SIG-M5 treated with dmso at 0.1 percent for 504 hours (cell line): ENCODE results near the gene NMNAT2.
"Not testable (repeated sequence)": the region's sequence is repeated elsewhere in the genome, so short reads cannot be mapped to it uniquely, and the experiment has no call there.

ENCODE experiments used
- DNase-seq: peaks from one replicate; lab custom pipeline; 2025; ENCODE audit not compliant: unreplicated experiment; lab: John Stamatoyannopoulos, UW

NMNAT2 gene

DNA sequence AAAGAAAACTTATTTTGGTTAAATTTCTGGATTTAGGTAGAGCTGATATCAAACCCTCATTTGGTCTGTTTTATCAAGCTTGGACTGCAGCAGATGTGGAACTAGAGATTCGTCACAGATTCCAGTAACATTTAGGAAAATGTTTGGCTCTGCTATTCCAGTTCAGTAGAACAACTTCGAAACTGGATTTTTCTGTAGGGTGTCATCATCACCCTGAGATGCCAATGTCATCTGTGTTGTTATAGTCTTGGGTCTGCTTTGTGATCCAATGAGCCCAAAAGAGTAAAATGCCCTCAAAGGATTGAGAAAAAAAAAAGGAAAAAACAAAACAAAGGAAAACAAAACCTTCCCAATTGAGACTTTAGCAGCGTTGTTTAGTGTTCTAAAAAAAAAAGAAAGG, 176.7 kb downstream of the NMNAT2 start:
- no peak for DNase-seq

DNA sequence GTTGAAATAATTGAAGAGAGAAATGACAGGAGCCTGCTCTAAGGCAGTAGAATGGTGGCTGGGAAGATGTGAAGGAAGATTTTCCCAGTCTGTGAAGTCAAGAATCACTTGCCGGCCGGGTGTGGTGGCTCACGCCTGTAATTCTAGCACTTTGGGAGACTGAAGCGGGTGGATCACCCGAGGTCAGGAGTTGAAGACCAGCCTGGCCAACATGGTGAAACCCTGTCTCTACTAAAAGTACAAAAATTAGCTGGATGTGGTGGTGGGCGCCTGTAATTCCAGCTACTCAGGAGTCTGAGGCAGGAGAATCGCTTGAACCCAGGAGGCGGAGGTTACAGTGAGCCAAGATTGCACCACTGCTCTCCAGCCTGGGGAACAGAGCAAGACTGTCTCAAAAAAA, 177.3 kb downstream of the NMNAT2 start:
- not testable (repeated sequence) for DNase-seq

DNA sequence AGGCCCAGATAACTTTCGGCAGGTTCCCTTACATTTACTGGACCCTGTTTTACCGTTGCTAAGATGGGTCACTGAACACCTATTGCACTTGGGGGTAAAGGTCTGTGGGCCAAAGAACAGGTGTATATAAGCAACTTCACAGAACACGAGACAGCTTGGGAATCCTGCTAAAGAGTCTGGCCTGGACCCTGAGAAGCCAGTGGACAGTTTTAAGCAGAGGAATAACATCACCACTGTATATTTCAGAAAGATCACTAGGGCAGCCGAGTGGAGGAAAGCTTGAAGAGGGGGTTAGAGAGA, 177.7 kb downstream of the NMNAT2 start:
- no peak for DNase-seq

DNA sequence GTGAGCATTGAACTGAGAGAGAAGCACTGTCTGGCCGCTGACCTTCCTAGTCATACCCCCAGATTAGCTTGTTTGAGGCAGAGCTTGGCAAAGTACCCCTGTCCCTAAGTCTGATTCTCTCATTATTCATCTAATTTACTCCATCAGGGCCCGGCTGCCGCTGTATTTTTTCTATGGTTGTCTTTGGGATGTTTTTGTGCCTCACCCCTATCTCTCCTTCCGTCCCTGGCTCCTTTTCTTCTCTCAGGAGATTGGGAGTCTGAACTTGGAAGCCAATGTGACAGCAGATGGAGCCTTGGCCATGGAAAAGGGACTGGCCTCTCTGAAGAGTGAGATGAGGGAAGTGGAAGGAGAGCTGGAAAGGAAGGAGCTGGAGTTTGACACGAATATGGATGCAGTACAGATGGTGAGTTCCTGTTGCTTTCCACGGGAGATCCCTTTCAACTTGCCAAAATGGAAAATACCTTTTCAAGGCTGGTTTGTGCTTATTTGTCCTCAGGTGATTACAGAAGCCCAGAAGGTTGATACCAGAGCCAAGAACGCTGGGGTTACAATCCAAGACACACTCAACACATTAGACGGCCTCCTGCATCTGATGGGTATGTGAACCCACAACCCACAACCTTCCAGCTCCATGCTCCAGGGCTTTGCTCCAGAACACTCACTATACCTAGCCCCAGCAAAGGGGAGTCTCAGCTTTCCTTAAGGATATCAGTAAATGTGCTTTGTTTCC, 178.2 kb downstream of the NMNAT2 start:
- no peak for DNase-seq

DNA sequence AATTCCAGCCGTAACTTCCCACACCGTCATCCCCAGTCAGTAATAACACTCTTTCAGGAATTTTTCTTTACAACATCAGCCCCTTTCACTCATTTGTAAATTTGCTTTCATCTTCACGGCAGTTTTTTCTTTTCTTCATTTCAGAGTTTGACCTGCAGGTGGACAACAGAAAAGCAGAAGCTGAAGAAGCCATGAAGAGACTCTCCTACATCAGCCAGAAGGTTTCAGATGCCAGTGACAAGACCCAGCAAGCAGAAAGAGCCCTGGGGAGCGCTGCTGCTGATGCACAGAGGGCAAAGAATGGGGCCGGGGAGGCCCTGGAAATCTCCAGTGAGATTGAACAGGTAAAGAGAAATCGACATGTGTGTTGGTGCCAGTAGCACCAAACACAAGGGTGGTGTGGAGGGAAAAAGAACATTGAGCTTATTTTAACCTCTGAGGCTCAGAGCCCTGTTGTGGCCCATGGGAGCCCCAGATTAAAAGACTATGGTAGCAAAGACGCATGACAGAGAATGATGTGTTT, 178.9 kb downstream of the NMNAT2 start:
- no peak for DNase-seq

DNA sequence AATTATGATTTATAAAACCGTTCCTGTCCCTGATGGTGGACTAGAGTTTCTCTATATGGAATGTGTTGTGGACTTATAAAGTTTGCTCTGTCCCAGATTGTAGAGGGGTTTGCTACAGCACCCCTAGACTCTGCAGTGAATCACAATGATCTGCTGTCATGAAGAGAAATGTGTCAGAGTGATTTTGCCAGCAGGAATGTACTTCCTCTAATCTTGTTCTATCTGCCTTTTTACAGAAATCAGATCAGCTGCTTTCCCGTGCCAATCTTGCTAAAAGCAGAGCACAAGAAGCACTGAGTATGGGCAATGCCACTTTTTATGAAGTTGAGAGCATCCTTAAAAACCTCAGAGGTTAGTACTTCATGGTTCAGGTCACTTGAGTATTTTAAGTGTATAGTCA, 180.1 kb downstream of the NMNAT2 start:
- DNase-seq: no peak

DNA sequence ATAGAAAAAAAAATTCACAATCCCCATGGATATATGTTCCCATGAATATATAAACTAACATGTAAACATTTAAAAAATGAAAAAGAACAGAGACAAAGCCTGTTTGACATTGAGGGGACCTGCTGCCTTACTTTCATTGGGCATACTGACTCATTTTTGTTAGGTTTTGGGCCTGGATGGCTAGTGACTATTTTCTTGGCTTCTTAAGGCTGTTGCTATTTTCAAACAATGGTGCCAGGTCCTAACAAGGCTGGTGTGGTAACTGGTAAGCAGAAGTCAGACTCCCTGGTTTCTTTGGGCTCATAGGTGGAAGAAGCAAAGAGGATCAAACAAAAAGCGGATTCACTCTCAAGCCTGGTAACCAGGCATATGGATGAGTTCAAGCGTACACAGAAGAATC, 181.1 kb downstream of the NMNAT2 start:
- DNase-seq: no peak

DNA sequence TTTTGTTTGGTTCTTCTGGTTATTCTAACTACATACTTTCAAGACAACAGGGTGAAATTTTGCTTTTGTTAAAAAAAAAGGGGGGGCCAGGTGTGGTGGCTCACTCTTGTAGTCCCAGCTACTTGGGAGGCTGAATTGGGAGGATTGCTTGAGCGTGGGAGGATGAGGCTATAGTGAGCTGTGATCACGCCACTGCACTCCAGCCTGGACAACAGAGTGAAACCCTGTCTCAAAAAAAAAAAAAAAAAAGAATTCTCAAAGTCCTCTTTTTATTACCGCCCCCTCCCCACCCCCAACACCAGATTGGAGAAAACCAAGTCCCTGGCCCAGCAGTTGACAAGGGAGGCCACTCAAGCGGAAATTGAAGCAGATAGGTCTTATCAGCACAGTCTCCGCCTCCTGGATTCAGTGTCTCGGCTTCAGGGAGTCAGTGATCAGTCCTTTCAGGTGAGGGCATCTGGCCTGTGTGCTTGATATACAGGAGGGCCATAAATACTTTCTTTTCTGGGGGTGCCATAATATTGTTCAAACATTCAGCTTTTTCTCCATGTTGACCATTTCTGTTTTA, 181.9 kb downstream of the NMNAT2 start:
- no peak for DNase-seq

DNA sequence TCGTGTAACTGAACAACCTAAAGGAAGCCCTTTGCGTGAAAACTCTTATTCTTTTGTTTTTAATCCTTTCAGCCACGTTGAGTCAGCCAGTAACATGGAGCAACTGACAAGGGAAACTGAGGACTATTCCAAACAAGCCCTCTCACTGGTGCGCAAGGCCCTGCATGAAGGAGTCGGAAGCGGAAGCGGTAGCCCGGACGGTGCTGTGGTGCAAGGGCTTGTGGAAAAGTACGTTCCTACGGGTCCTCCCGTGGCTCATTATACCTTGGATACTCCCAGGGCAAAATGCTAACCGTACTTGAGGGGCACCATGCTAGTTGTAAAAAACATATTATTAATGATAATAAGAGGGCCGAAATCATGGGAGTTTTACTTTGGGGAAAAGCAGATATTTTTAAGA, 182.7 kb downstream of the NMNAT2 start:
- no peak for DNase-seq

DNA sequence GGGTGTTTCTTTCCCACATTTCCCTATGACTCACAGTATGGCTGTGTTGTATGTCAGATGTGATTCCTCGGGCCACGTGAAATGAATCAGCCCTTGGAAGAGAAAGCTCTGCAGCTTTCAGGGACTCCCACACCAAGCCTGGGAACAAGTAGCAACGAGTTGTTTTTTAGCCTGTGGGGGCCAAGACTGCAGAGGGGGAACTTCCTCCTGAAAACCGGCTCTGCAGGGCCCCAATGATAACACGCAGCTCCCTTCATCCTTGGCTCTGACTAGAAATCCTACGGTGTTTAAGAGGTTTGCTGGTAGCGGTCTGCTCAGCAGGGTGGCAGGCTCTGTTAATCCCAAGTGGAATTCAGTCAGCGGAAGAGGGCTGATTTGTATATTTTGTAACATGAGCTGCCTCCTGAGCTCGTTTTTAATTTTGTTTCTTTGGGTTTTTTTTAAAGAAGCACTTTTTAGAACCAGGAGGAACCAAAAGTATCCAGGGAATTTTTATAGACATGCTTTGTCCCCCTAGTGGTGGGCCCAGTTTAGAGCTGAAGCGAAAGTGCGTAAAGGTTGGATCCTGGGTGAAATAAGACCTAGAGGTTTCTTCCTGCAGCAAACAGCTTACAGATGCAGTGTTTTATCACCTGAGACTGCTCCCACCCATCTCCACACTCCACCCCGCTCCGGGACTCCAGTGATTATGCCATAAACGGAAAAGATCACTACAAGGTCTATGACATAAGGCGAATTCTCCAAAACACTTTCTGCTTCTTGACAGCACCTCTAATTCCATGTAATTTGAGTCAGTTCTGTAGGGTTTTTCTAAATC, 183.3 kb downstream of the NMNAT2 start:
- DNase-seq: peak; percentile 36

DNA sequence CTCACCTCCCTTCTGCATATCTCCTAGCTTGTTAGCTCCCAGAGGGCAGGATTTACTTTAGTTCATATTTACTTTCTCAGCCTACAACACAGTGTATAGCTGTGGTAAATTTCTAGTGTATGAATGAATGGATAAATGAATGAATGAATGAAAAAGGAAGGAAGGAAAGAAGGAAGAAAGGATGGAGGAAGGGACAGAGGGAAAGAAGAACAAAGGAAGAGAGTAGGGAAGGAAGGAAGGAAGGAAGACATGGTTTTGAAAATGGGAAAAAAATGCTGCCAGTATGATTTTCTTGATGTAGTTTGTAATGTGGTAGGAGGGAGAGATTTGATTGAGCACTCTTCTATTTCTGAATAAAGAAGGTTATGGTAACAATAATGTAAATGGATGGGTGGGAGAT, 185.1 kb downstream of the NMNAT2 start:
- DNase-seq: no peak

DNA sequence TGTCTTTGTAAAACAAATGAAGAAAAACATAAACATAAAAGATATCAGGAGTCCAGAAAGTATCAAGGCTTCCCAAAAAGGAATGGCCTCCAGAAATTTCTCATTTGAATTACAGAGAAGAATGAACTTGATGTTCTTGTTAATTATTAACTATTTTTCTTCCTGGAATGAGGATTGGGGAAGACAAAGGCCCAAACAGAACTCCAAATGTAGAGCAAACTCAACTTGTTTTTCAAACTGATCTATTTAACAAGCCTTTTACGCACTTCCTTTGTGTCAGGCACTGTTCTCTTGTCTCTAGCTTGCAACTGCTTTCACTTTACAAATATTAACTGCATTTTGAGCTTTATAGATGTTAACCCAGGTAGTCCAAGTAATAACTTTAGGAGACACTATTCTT, 186.6 kb downstream of the NMNAT2 start:
- no peak for DNase-seq

DNA sequence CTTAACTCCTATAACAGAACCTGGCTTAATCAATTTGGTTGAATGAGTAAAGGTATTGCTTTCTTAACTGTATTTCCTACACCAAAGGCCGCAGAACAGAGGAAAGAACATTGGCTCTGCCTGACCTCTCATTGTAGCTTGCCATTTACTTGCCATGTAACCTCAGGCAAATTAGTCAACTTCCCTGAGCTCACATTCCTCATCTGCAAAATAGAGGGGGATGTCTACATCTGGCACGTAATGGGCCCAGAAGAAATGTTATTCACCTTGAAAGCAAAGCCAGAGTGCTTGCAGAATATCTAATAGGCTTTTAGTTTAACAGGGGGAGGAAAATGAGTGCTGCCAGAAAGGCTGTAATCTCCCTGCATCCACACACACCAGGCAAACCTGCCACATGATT, 187.8 kb downstream of the NMNAT2 start:
- DNase-seq: no peak

DNA sequence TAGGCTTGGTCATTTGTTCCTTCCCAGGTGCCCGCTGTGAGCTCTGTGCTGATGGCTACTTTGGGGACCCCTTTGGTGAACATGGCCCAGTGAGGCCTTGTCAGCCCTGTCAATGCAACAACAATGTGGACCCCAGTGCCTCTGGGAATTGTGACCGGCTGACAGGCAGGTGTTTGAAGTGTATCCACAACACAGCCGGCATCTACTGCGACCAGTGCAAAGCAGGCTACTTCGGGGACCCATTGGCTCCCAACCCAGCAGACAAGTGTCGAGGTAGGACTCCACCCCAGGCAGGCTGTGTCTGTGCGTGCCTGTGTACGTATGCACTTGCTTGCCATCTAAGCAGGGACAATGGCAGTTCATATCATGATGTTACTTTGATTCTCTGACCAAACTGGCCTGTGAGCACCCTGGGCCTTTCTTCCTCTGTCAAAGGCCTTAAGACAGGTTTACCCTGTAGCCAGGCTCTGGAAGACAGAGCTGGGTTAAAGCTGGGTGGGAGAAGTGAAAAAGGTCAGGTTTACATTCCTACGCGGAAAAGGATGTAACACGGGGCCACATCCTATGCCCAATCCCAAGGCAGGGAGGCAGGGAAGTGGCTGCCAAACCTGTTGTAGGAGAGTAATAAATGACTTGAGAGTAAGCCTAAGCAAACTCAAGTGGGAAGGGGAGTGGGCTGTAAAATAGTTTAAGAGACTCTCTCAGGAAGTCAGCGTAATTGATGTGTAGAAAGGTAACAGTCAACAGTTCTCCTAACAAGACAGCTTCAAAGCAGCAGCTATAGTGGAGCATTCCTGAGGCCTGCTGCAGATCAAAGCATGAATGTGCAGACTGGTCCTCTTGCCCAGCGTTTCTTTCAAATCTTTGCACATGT, 189.6 kb downstream of the NMNAT2 start:
- DNase-seq: no peak

DNA sequence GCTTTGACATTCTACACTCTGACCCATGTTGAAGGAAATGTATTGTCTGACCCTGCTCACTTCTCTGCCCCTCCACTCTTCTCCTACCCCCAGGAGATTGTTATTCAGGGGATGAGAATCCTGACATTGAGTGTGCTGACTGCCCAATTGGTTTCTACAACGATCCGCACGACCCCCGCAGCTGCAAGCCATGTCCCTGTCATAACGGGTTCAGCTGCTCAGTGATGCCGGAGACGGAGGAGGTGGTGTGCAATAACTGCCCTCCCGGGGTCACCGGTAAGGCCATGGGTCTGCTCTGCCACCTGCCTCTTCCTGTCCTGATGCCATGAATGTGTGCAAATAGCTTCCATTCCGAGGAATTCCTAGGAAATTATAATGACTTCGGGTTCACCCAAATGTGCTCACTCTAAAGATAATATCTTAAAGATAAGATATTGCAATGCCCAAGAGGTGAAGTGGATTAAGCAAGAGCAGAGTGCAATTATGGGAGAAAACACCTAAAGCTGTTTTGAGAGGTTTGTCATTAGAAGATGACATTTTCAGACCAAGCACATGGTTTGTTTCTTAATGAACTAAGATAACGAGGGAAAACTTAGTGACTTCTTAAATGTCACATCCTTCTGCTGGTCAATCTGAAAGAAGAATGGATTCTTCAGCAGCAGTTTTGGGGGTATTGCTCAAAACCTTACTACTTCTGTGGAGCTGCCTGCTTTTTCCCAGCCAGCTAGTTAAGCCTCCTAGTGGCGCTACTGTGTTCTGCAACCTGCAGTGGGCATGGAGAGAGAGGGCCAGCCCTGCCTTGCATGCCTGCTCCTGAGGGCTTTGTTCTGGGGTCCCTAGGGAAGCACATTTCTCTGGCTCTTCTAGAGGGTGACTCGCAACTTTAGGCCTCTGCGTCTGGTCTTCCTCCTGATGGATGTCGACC, 190.5 kb downstream of the NMNAT2 start:
- peak; percentile 64 for DNase-seq

DNA sequence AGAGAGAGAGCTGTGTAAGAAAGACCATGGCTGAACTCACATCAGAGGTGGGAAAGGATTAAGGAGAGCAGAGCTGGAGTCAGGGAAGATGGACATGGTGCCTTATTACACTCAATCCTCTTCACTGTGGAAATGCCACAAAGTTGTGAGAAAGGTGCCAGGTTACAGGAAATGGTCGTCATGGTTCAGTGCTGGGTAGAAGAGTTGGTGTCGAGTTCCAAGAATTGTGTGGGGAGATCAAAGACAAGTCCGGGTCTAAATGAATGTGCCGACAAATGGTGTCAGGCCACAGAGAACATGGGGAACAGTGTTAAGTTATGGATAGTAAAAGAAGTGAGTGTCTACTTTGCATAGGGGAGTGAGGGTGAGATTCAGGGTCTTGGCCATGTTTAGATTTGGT, 191.2 kb downstream of the NMNAT2 start:
- DNase-seq: no peak

DNA sequence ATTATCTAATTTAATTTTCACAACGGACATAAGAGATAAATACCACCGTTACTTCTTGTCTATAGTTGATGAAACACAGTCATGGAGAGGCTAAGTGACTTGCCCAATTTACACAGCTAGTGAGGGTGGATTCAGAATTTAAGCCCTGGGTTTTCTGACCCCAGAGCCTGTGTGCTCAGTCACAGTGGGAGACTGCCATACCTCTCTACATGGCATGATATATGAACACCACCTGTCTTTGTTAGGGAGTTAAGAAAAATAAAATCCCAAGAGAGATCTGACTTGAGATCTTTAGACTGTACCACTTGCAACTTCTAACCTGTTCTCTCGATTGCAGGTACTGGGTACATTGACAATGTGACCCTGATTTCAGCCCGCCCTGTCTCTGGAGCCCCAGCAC, 191.8 kb downstream of the NMNAT2 start:
- DNase-seq: no peak

DNA sequence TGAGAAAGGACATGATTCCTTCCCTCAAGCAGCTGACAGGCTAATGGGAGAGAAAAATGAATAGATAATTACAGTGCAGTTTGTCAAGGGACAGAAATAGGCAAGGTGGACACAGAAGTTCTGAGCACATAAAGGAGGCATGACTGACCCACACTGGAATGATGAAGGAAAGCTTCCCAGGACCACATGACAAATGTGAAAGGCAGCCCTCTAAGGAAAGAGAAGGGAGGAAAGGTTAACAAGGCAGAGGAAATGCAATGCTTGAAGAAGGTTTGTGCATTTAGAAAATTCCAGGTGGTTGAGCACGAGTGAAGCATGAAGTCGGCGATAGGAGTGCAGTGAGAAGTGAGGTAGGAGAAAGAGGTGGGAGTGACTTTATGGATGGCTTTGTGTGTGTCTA, 194.7 kb downstream of the NMNAT2 start:
- DNase-seq: no peak

DNA sequence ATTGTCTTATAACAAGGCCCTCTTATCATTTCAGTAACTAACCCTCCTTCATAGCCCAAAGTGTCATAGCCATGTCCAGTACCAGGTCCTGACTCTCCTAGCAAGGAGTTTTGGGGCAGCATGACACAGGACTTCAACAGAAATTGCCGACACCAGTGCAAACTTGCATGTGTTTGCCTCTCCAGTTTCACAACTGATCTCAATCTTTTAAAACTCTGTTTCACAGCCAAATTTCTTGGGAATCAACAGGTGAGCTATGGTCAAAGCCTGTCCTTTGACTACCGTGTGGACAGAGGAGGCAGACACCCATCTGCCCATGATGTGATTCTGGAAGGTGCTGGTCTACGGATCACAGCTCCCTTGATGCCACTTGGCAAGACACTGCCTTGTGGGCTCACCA, 195.3 kb downstream of the NMNAT2 start:
- DNase-seq: no peak

DNA sequence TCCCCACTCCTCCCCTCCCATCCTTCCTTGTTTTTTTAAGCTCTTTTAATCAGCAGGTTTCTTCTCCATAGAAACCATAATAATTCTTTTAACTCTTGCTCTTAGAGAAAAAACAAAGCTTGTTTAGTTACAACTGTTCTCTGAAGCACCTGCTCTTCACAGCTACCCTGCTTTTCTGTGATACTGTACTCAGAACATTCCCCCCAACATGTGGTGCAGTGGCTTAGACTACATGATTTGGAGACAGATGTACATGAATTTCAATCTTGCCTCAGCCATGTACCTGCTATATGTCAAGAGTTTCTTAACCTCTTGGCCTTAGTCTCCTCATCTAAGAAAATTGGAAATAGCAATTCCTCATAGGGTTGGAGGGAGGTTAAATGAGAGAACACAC, 198.6 kb downstream of the NMNAT2 start:
- no peak for DNase-seq
